ENCODE results near the gene PSMD11.

- TF ChIP-seq POLR2A (IDR thresholded peaks at IDR 0.05) = no peak
- TF ChIP-seq CTCF (IDR thresholded peaks at IDR 0.05) = no peak
Observed at GRCh38 chr17:32498391-32498790, 54.1 kb downstream of the PSMD11 start.

Data from lower leg skin (tissue), 3 donors.